Small intestine (tissue), 7 donors: ENCODE measurements around the gene DENND11. TPM values are rescaled to one million over a fixed set of nuclear protein-coding genes. Genes with fewer than 3 reads are reported as not detected.

Source experiments
- DNase-seq, 2 donors: peaks; one replicate each; pipeline versions ENCODE4 v3.0.0 to v3.0.0-alpha.2; 2013
- FAIRE-seq: peaks from 2 replicates; lab custom pipeline; 2012; peaks lifted over from hg19 to GRCh38; lab: Jason Lieb, UNC
- H3K27ac ChIP-seq, 3 donors: one replicate each; pipeline ENCODE4 v1.5.1; 2013; ENCODE audit warnings: low read length in 2 of 3, mild to moderate bottlenecking in 2 of 3, control low read depth in 1 of 3, inconsistent platforms in 1 of 3, low read depth in 1 of 3, moderate library complexity in 1 of 3
- H3K27me3 ChIP-seq, 3 donors: one replicate each; pipeline ENCODE4 v1.6.1; 2013; ENCODE audit warnings: low read length in 3 of 3, inconsistent platforms in 1 of 3; ENCODE audit not compliant: control insufficient read depth in 3 of 3, insufficient read depth in 3 of 3
- H3K36me3 ChIP-seq, 3 donors: one replicate each; pipeline ENCODE4 v1.6.1; 2013; ENCODE audit warnings: low read length in 3 of 3, inconsistent platforms in 1 of 3, low read depth in 1 of 3, mild to moderate bottlenecking in 1 of 3, moderate library complexity in 1 of 3; ENCODE audit not compliant: control insufficient read depth in 3 of 3, insufficient read depth in 2 of 3
- H3K4me1 ChIP-seq, 3 donors: one replicate each; pipeline ENCODE4 v1.6.1; 2013; ENCODE audit warnings: low read length in 2 of 3, inconsistent platforms in 1 of 3, low read depth in 1 of 3, mild to moderate bottlenecking in 1 of 3, moderate library complexity in 1 of 3; ENCODE audit not compliant: control insufficient read depth in 3 of 3, insufficient read depth in 2 of 3
- H3K4me3 ChIP-seq, 3 donors: one replicate each; pipeline ENCODE4 v1.5.1; 2013; ENCODE audit warnings: low read length in 3 of 3, control low read depth in 1 of 3, inconsistent platforms in 1 of 3, low read depth in 1 of 3, mild to moderate bottlenecking in 1 of 3, moderate library complexity in 1 of 3
- H3K9me3 ChIP-seq, 2 donors: one replicate each; pipeline ENCODE4 v1.6.1; 2013; ENCODE audit warnings: low read depth in 1 of 2, low read length in 1 of 2; ENCODE audit not compliant: control insufficient read depth in 2 of 2, insufficient read depth in 1 of 2
- WGBS, 3 donors: extraction: QIAGEN DNeasy Blood & Tissue Kit; methylation state at CpG; one replicate each; pipeline ENCODE4 v1.1.7; 2013; 5-methylcytosine and 5-hydroxymethylcytosine counted together
- polyA plus RNA-seq, 4 donors: library from polyadenylated mRNA; stranded (reverse) in 3 of 4; unstranded in 1 of 4; fragments of 200-250 nt in 3 of 4; fragments of 120-200 nt in 1 of 4; gene quantifications; one replicate each; pipeline versions ENCODE4 v1.2.1 to v1.2.3, GENCODE V29; 2013
- donor health status: healthy with polysubstance abuse.
- donor health status: control.
- donor health status: control.
- donor health status: Bipolar disorder and iron deficiency.
- donor health status: healthy.

The DENND11 gene
- polyA plus RNA-seq, 4 donors: 3.8 to 54.6 (median 7.1) TPM

DNA sequence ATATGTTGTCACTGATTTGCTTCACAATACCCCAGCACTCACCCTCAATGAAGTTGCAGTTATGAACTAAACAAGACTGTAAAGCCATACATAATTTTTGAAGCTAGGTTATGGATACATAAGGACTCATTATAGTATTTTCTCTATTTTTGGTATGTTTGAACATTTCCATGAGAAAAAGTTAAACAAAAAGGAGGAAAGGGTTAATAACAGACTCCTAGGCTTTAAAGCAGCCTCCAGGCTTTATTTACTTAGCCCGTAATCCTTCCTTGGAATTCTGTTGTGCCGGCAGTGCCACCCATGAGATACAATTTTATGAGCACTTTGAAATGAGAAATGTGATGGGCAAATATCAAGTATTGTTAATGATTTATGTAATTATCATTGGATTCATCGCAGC lies 2.1 kb upstream of the DENND11 start:
- no peak for FAIRE-seq
- 18 to 56% (median 38%) methylated on average over 3 of the region's 3 CpGs for WGBS, 3 donors
- peaks cover 0 to under 1% (median 0%) of the 10 kb centered on the region in 3 donors for H3K36me3 ChIP-seq
- DNase-seq: no peak
- no peaks in the 10 kb centered on the region for H3K9me3 ChIP-seq
- no peak overlapping the region for H3K4me3 ChIP-seq
- H3K27ac ChIP-seq: no peak overlapping the region
- no peaks in the 10 kb centered on the region for H3K27me3 ChIP-seq
- peaks cover 0 to 47% (median 3%) of the 10 kb centered on the region in 3 donors for H3K4me1 ChIP-seq

DNA sequence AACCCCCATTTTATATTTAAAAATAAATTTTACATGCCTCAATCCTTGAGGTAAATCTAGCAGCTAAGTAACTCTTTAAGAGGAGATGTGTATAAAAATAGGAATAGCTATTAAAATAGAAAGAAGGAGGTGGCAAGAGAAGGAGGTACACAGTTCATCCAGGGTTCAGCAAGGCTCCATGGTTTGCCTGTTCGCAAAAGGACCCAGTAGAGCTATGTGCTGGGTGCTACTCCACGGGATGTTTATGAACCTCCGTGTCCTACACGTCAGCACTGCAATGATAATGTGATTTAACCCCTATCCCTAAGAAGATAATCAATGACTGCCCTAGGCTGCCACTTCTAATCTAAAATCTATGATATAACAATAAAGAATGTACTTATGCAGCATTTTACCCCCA lies 926 bp upstream of the DENND11 start:
- Histone ChIP-seq H3K27ac (peak overlapping the region in 1 of 3 donors; percentile 79), H3K27me3 (no peaks in the 10 kb centered on the region), H3K36me3 (peaks cover 0 to 7% (median 0%) of the 10 kb centered on the region in 3 donors), H3K4me1 (peaks cover 0 to 50% (median 3%) of the 10 kb centered on the region in 3 donors), H3K9me3 (no peaks in the 10 kb centered on the region), H3K4me3 (peak overlapping the region in 1 of 3 donors; percentile 64)
- DNase-seq: no peak
- FAIRE-seq: no peak
- WGBS, 3 donors: 26 to 51% (median 46%) methylated on average over 4 of the region's 4 CpGs

DNA sequence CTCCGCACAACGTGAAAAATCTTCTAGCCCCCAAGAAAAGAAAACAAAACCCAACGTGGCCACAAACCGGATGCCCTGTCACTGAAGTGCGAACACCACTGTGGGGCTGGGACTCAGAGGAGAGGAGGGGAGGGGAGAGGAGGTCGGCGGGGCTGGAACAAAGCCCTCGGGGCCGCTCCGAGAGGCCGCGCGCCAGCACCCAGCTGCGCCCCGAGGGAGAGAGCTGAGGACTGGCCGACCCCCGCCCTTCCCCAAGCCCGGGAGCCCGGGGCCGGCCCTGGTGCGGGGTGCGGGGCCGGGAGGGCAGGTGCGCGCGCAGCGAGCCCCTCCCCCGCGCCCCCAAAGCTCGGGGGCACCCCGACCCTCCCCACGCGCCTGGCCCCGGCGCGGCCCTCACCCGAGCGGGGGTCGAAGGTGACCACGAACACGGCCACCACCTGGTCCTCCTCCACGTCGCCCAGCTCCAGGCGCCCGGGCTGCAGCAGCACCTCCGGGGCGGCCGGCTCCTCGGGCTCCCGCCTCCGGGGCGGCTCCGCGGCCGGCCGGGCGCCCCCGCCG lies 398 bp downstream of the DENND11 start:
- Histone ChIP-seq H3K36me3 (peaks cover 0 to 8% (median 0%) of the 10 kb centered on the region in 3 donors), H3K27ac (peak overlapping the region; percentile 50 to 81 (median 64)), H3K9me3 (no peaks in the 10 kb centered on the region), H3K4me1 (peaks cover 0 to 45% (median 3%) of the 10 kb centered on the region in 3 donors), H3K4me3 (peak overlapping the region; percentile 55 to 96 (median 89)), H3K27me3 (no peaks in the 10 kb centered on the region)
- FAIRE-seq: no peak
- DNase-seq: peak; percentile 57 to 69
- WGBS, 3 donors: 1% methylated on average over 33 to 59 of the region's 59 CpGs

DNA sequence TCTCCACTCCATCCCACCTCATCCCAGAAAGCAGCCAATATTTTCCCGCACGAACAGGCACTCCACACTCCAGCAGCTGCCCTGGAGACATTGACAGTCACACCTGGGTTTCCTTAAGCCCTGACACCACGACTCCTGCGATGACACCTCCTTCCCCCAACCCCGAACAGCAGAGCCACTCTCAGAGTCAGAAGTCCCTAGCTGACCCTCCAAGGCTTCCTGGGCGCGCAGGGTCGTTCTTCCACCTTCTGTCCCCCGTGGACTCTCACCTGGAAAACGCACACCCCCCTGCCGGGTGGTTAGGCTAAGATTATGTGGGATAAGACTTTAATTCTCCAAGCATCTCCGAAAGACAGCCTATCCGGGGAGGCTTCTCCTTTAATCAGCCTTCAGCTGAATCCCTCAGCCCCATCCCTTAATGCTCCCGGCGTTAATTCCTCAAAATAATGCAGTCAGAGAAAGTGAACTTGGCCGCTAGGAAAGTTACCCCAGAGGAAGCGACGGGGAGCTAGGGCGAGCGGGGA lies 1.1 kb downstream of the DENND11 start:
- WGBS, 3 donors: 3 to 10% (median 6%) methylated on average over 19 to 20 of the region's 20 CpGs
- DNase-seq (no peak), FAIRE-seq (no peak)
- peak overlapping the region in 1 of 3 donors; percentile 15 for H3K27ac ChIP-seq
- H3K27me3 ChIP-seq: no peaks in the 10 kb centered on the region
- no peaks in the 10 kb centered on the region for H3K9me3 ChIP-seq
- peaks cover 0 to 45% (median 3%) of the 10 kb centered on the region in 3 donors for H3K4me1 ChIP-seq
- H3K4me3 ChIP-seq: peak overlapping the region; percentile 24 to 89 (median 55)
- peaks cover 0 to 8% (median 0%) of the 10 kb centered on the region in 3 donors for H3K36me3 ChIP-seq

- FAIRE-seq (no peak), DNase-seq (no peak)
- 63 to 70% (median 66%) methylated on average over 5 of the region's 5 CpGs for WGBS, 3 donors
- H3K27me3 ChIP-seq: no peaks in the 10 kb centered on the region
- no peaks in the 10 kb centered on the region for H3K9me3 ChIP-seq
- peak overlapping the region in 1 of 3 donors; percentile 15 for H3K27ac ChIP-seq
- peaks cover 0 to 44% (median 3%) of the 10 kb centered on the region in 3 donors for H3K4me1 ChIP-seq
- H3K36me3 ChIP-seq: peaks cover 0 to 8% (median 0%) of the 10 kb centered on the region in 3 donors
- peak overlapping the region in 2 of 3 donors; percentile 24 to 55 for H3K4me3 ChIP-seq
Measured at GRCh38 chr7:141700296-141700847, 1.6 kb downstream of the DENND11 start.

DNA sequence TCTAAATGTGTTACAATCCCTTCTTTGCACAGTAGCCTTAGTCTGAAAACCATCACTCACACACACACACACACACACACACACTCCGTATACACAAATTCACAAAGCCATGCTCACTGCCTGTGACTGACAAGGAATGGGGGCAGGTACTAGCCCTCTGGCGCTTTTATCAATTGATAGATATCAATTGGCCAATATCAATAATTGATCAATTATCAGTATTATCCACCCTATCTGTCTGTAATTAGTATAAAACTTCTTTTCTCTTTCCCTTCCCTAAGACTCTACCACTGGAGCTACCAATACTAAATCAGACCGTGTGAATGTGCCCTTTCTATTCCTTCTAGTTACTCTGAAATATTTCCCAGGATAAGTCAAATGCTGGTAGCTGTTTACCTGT lies 2.1 kb downstream of the DENND11 start:
- no peak for DNase-seq
- Histone ChIP-seq H3K36me3 (peaks cover 0 to 8% (median 0%) of the 10 kb centered on the region in 3 donors), H3K27ac (no peak overlapping the region), H3K9me3 (no peaks in the 10 kb centered on the region), H3K4me1 (peaks cover 0 to 39% (median 3%) of the 10 kb centered on the region in 3 donors), H3K27me3 (no peaks in the 10 kb centered on the region), H3K4me3 (no peak overlapping the region)
- no peak for FAIRE-seq
- WGBS, 3 donors: 57 to 71% (median 67%) methylated on average over 3 of the region's 3 CpGs

DNA sequence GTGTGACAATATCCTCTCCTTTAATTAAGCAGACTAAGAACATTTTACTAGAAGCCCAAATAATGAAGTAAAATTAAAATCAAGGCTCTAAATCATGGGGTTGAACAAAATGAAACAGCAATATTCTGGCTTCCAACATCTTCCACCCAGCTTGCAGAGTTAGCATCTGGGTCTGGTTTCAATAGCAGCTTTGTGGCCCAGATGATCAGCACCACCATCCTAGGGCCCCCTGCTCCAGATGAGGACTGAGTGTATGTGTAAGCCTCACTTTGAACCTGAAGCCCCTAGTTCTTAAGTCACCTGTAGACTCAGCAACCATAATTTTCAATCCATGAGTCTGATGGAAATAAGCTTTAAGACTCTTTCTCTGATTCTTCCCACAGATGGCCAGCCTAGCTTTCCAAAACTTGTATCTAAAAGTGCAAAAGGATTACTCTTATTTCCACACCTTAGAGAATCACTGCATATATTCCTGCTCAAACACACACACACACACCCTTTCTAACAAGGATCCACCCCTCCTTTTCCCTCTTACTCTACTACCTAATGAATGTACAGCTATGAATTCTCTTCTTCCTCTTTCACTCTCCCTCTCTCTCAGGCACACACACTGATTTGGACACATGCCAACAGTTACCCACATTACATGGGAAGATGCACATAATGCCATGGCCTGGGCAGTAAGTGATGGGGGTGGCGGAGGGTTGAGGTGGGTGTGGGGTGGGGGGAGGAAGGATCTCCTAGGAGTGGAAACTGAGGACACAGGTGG lies 3.5 kb downstream of the DENND11 start:
- no peak overlapping the region for H3K27ac ChIP-seq
- no peak for FAIRE-seq
- peaks cover 0 to 25% (median 2%) of the 10 kb centered on the region in 3 donors for H3K4me1 ChIP-seq
- no peaks in the 10 kb centered on the region for H3K9me3 ChIP-seq
- H3K4me3 ChIP-seq: no peak overlapping the region
- no peak for DNase-seq
- 96 to 100% (median 100%) methylated on average over 1 of the region's 1 CpG for WGBS, 3 donors
- no peaks in the 10 kb centered on the region for H3K27me3 ChIP-seq
- peaks cover 0 to 11% (median 0%) of the 10 kb centered on the region in 3 donors for H3K36me3 ChIP-seq

DNA sequence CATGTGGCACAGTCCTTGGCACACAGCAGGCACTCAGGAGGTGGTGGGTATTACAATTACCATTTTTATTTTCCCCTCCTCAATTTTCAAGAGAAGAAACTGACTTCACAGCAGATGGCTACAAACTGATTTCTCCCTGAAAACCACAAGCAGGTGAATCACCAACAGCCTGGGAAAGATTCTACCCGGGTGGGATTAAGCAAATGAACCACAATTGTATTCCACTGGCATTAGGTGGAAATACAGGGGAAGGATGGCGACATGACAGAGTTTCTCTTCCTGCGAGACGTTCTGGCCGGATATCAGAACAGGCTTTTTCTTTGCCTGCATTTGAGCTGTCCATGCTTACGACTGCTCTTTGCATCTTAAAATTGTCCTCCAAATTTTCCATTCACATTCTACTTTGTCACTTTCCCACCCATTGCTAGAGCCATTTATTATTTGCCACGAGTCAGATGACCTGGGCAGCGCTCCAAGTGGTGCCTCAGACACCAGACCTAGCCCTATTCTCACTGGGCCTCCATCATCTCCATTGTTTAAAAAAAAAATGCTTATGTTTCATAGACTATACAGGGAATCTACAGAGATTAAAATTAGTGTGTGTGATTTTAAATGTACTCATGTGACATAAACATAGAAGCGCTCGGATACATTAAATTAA lies 4.6 kb downstream of the DENND11 start:
- Histone ChIP-seq H3K4me3 (no peak overlapping the region), H3K27me3 (no peaks in the 10 kb centered on the region), H3K36me3 (peaks cover 0 to 11% (median 0%) of the 10 kb centered on the region in 3 donors), H3K9me3 (no peaks in the 10 kb centered on the region), H3K27ac (no peak overlapping the region), H3K4me1 (peaks cover 0 to 16% (median 0%) of the 10 kb centered on the region in 3 donors)
- WGBS, 3 donors: 77 to 82% (median 77%) methylated on average over 10 of the region's 10 CpGs
- no peak for FAIRE-seq
- DNase-seq: no peak
